Measurements from ENCODE around the gene TEC.
A peak's percentile ranks its signal among the peaks of the same experiment; 100 is the strongest.
"Not testable (repeated sequence)": the region's sequence is repeated elsewhere in the genome, so short reads cannot be mapped to it uniquely, and the experiment has no call there.

TEC gene

GRCh38 chr4:48268956-48269860, at the start of gene TEC:
Gene TEC (minus strand): TSS chr4:48269838. CDS start chr4:48228614, 41,224 bp downstream.
- DNase-seq = no peak

- DNase-seq = peak; percentile 3
Measured at GRCh38 chr4:48315728-48316630, 46.3 kb upstream of the TEC start.

GRCh38 chr4:48314746-48315145, 45.1 kb upstream of the TEC start:
- DNase-seq = not testable (repeated sequence)

GRCh38 chr4:48311896-48312295, 42.3 kb upstream of the TEC start:
- DNase-seq = no peak

- no peak for DNase-seq
Measured at GRCh38 chr4:48308901-48309300, 39.3 kb upstream of the TEC start.

GRCh38 chr4:48307528-48307927, 37.9 kb upstream of the TEC start:
- no peak for DNase-seq

GRCh38 chr4:48305508-48305907, 35.9 kb upstream of the TEC start:
- no peak for DNase-seq

- no peak for DNase-seq
Measured at GRCh38 chr4:48300004-48300403, 30.4 kb upstream of the TEC start.

GRCh38 chr4:48299560-48299959, 29.9 kb upstream of the TEC start:
- no peak for DNase-seq

GRCh38 chr4:48297256-48297846, 27.7 kb upstream of the TEC start:
- no peak for DNase-seq

GRCh38 chr4:48296365-48296764, 26.7 kb upstream of the TEC start:
- DNase-seq = no peak

- DNase-seq = no peak
Measured at GRCh38 chr4:48295116-48295515, 25.5 kb upstream of the TEC start.

- DNase-seq = not testable (repeated sequence)
Measured at GRCh38 chr4:48292218-48292790, 22.7 kb upstream of the TEC start.

GRCh38 chr4:48290146-48290772, 20.6 kb upstream of the TEC start:
- DNase-seq = no peak

- not testable (repeated sequence) for DNase-seq
Measured at GRCh38 chr4:48286060-48286459, 16.4 kb upstream of the TEC start.

- DNase-seq = not testable (repeated sequence)
Measured at GRCh38 chr4:48285640-48286039, 16.0 kb upstream of the TEC start.

- no peak for DNase-seq
Measured at GRCh38 chr4:48275686-48276085, 6.0 kb upstream of the TEC start.

- no peak for DNase-seq
Measured at GRCh38 chr4:48275247-48275646, 5.6 kb upstream of the TEC start.

GRCh38 chr4:48271626-48272025, 2.0 kb upstream of the TEC start:
- DNase-seq = no peak

- no peak for DNase-seq
Measured at GRCh38 chr4:48270951-48271473, 1.4 kb upstream of the TEC start.

- DNase-seq = no peak
Measured at GRCh38 chr4:48270523-48270897, 872 bp upstream of the TEC start.

- no peak for DNase-seq
Measured at GRCh38 chr4:48269861-48270522, 354 bp upstream of the TEC start.
